ENCODE measurements around the gene ARF6.
"Not testable (repeated sequence)": the region's sequence is repeated elsewhere in the genome, so short reads cannot be mapped to it uniquely, and the experiment has no call there.

Gene ARF6

GRCh38 chr14:49892636-49893308, at the start of gene ARF6:
Gene ARF6 (plus strand): TSS chr14:49893082. CDS start chr14:49893737, 655 bp downstream.
- DNase-seq (ENCODE audit: low read depth, low spot score): peak; percentile 88

- no peak for DNase-seq (ENCODE audit: low read depth, low spot score)
Observed at GRCh38 chr14:49849213-49849847, 43.6 kb upstream of the ARF6 start.

- no peak for DNase-seq (ENCODE audit: low read depth, low spot score)
Observed at GRCh38 chr14:49851813-49852212, 41.1 kb upstream of the ARF6 start.

GRCh38 chr14:49852301-49853157, 40.4 kb upstream of the ARF6 start, which contains the start of gene NEMF:
Gene NEMF (minus strand): TSS chr14:49852788. CDS start chr14:49852753, 35 bp downstream.
- peak; percentile 88 for DNase-seq (ENCODE audit: low read depth, low spot score)

- no peak for DNase-seq (ENCODE audit: low read depth, low spot score)
Observed at GRCh38 chr14:49853158-49853477, 39.8 kb upstream of the ARF6 start.

GRCh38 chr14:49853572-49854375, 39.1 kb upstream of the ARF6 start:
- DNase-seq (ENCODE audit: low read depth, low spot score): no peak

GRCh38 chr14:49857427-49858003, 35.4 kb upstream of the ARF6 start:
- DNase-seq (ENCODE audit: low read depth, low spot score): no peak

GRCh38 chr14:49858383-49858782, 34.5 kb upstream of the ARF6 start:
- DNase-seq (ENCODE audit: low read depth, low spot score): no peak

GRCh38 chr14:49860988-49861698, 31.7 kb upstream of the ARF6 start:
- no peak for DNase-seq (ENCODE audit: low read depth, low spot score)

GRCh38 chr14:49861699-49862088, 31.2 kb upstream of the ARF6 start:
- DNase-seq (ENCODE audit: low read depth, low spot score): no peak

GRCh38 chr14:49862089-49862673, 30.7 kb upstream of the ARF6 start:
- peak; percentile 84 for DNase-seq (ENCODE audit: low read depth, low spot score)

GRCh38 chr14:49863487-49864281, 29.2 kb upstream of the ARF6 start:
- no peak for DNase-seq (ENCODE audit: low read depth, low spot score)

- DNase-seq (ENCODE audit: low read depth, low spot score): no peak
Observed at GRCh38 chr14:49865431-49865859, 27.4 kb upstream of the ARF6 start.

- no peak for DNase-seq (ENCODE audit: low read depth, low spot score)
Observed at GRCh38 chr14:49867831-49868719, 24.8 kb upstream of the ARF6 start.

GRCh38 chr14:49868720-49869114, 24.2 kb upstream of the ARF6 start:
- no peak for DNase-seq (ENCODE audit: low read depth, low spot score)

- no peak for DNase-seq (ENCODE audit: low read depth, low spot score)
Observed at GRCh38 chr14:49870908-49871307, 22.0 kb upstream of the ARF6 start.

- DNase-seq (ENCODE audit: low read depth, low spot score): not testable (repeated sequence)
Observed at GRCh38 chr14:49873548-49873947, 19.3 kb upstream of the ARF6 start.

- no peak for DNase-seq (ENCODE audit: low read depth, low spot score)
Observed at GRCh38 chr14:49875640-49876198, 17.2 kb upstream of the ARF6 start.

Data from brain pericyte (primary cell).